HAP-1 (cell line): ENCODE results near the gene ANK3.
"Not testable (repeated sequence)": the region's sequence is repeated elsewhere in the genome, so short reads cannot be mapped to it uniquely, and the experiment has no call there.

Experiments used
- DNase-seq, 2 experiments: peaks; one replicate each; pipeline ENCODE4 v3.0.0-alpha.2; 2016 to 2020; ENCODE audit warnings: low spot score in 2 of 2
- H3K27me3 ChIP-seq: fragments of 250-450 bp; sonication (Bioruptor Pico); 2 replicates; pipeline ENCODE4 v1.5.1; 2020; ENCODE audit warnings: low read depth, mild to moderate bottlenecking, moderate library complexity
- H3K36me3 ChIP-seq: fragments of 250-450 bp; sonication (Bioruptor Pico); replicated peaks from 2 replicates; pipeline ENCODE4 v1.5.1; 2020; ENCODE audit warnings: mild to moderate bottlenecking
- H3K4me1 ChIP-seq: fragments of 250-450 bp; sonication (Bioruptor Pico); 2 replicates; pipeline ENCODE4 v1.5.1; 2020; ENCODE audit warnings: mild to moderate bottlenecking
- H3K4me3 ChIP-seq: fragments of 250-450 bp; sonication (Bioruptor Pico); 2 replicates; pipeline ENCODE4 v1.5.1; 2020; ENCODE audit warnings: mild to moderate bottlenecking, moderate library complexity
- H3K9me3 ChIP-seq: fragments of 250-450 bp; sonication (Bioruptor Pico); 2 replicates; pipeline ENCODE4 v1.5.1; 2020; ENCODE audit warnings: mild to moderate bottlenecking, moderate library complexity
- in situ Hi-C: fragments of 300-500 bp; cut with MboI; formaldehyde crosslinking; loops from 3 replicates; pipeline ENCODE4 v1.14.3; 2020; ENCODE audit warnings: low sequenced_read_pairs, inconsistent platforms, mixed read lengths

Gene ANK3

GRCh38 chr10:60069311-60069710 is 320.4 kb downstream of the ANK3 start:
- H3K4me3 ChIP-seq, result no peak overlapping the region
- no peaks in the 10 kb centered on the region for H3K36me3 ChIP-seq
- DNase-seq, result no peak
- in situ Hi-C loops, result no loop called here
- no peaks in the 10 kb centered on the region for H3K9me3 ChIP-seq
- H3K27me3 ChIP-seq, result no peaks in the 10 kb centered on the region
- H3K4me1 ChIP-seq, result no peaks in the 10 kb centered on the region

- no peaks in the 10 kb centered on the region for H3K36me3 ChIP-seq
- H3K27me3 ChIP-seq, result no peaks in the 10 kb centered on the region
- in situ Hi-C loops, result no loop called here
- no peak overlapping the region for H3K4me3 ChIP-seq
- no peak for DNase-seq
- H3K4me1 ChIP-seq, result no peaks in the 10 kb centered on the region
- no peaks in the 10 kb centered on the region for H3K9me3 ChIP-seq
Observed at GRCh38 chr10:60050366-60050765, 339.3 kb downstream of the ANK3 start.

GRCh38 chr10:60048091-60048501 is 341.6 kb downstream of the ANK3 start:
- H3K36me3 ChIP-seq, result no peaks in the 10 kb centered on the region
- DNase-seq, result peak; percentile 15 to 43
- H3K4me3 ChIP-seq, result no peak overlapping the region
- in situ Hi-C loops, result loop anchor here (25.0 kb wide), 1 partner anchor 211 kb away; no protein-coding TSS in a partner anchor
- H3K9me3 ChIP-seq, result no peaks in the 10 kb centered on the region
- no peaks in the 10 kb centered on the region for H3K27me3 ChIP-seq
- no peaks in the 10 kb centered on the region for H3K4me1 ChIP-seq

GRCh38 chr10:60045571-60045970 is 344.1 kb downstream of the ANK3 start:
- Histone ChIP-seq H3K4me1 (no peaks in the 10 kb centered on the region), H3K9me3 (no peaks in the 10 kb centered on the region), H3K4me3 (no peak overlapping the region), H3K36me3 (no peaks in the 10 kb centered on the region), H3K27me3 (no peaks in the 10 kb centered on the region)
- in situ Hi-C loops, result loop anchor here (25.0 kb wide), 1 partner anchor 208 kb away; no protein-coding TSS in a partner anchor
- no peak for DNase-seq

- Histone ChIP-seq H3K36me3 (no peaks in the 10 kb centered on the region), H3K4me3 (no peak overlapping the region), H3K9me3 (no peaks in the 10 kb centered on the region), H3K4me1 (no peaks in the 10 kb centered on the region), H3K27me3 (no peaks in the 10 kb centered on the region)
- no peak for DNase-seq
- in situ Hi-C loops, result loop anchor here (25.0 kb wide), 1 partner anchor 208 kb away; no protein-coding TSS in a partner anchor
Observed at GRCh38 chr10:60044971-60045370, 344.7 kb downstream of the ANK3 start.

GRCh38 chr10:60044242-60044641 is 345.4 kb downstream of the ANK3 start:
- Histone ChIP-seq H3K27me3 (no peaks in the 10 kb centered on the region), H3K4me3 (no peak overlapping the region), H3K9me3 (no peaks in the 10 kb centered on the region), H3K4me1 (no peaks in the 10 kb centered on the region), H3K36me3 (no peaks in the 10 kb centered on the region)
- DNase-seq, result no peak
- in situ Hi-C loops, result loop anchor here (25.0 kb wide), 1 partner anchor 207 kb away; no protein-coding TSS in a partner anchor

GRCh38 chr10:60043561-60044241 is 346.0 kb downstream of the ANK3 start:
- Histone ChIP-seq H3K4me1 (no peaks in the 10 kb centered on the region), H3K27me3 (no peaks in the 10 kb centered on the region), H3K36me3 (no peaks in the 10 kb centered on the region), H3K9me3 (no peaks in the 10 kb centered on the region), H3K4me3 (no peak overlapping the region)
- in situ Hi-C loops, result loop anchor here (25.0 kb wide), 1 partner anchor 206 kb away; no protein-coding TSS in a partner anchor
- no peak for DNase-seq

GRCh38 chr10:60042914-60043313 is 346.8 kb downstream of the ANK3 start:
- Histone ChIP-seq H3K36me3 (no peaks in the 10 kb centered on the region), H3K27me3 (no peaks in the 10 kb centered on the region), H3K9me3 (no peaks in the 10 kb centered on the region), H3K4me3 (no peak overlapping the region), H3K4me1 (no peaks in the 10 kb centered on the region)
- in situ Hi-C loops, result loop anchor here (25.0 kb wide), 1 partner anchor 206 kb away; no protein-coding TSS in a partner anchor
- no peak for DNase-seq

- Histone ChIP-seq H3K4me1 (no peaks in the 10 kb centered on the region), H3K4me3 (no peak overlapping the region), H3K27me3 (no peaks in the 10 kb centered on the region), H3K9me3 (no peaks in the 10 kb centered on the region), H3K36me3 (no peaks in the 10 kb centered on the region)
- in situ Hi-C loops, result loop anchor here (25.0 kb wide), 1 partner anchor 205 kb away; no protein-coding TSS in a partner anchor
- DNase-seq, result no peak
Observed at GRCh38 chr10:60042262-60042661, 347.4 kb downstream of the ANK3 start.

- Histone ChIP-seq H3K9me3 (no peaks in the 10 kb centered on the region), H3K36me3 (no peaks in the 10 kb centered on the region), H3K27me3 (no peaks in the 10 kb centered on the region), H3K4me1 (no peaks in the 10 kb centered on the region), H3K4me3 (no peak overlapping the region)
- DNase-seq, result no peak
- in situ Hi-C loops, result loop anchor here (25.0 kb wide), 1 partner anchor 204 kb away; no protein-coding TSS in a partner anchor
Observed at GRCh38 chr10:60041489-60042133, 348.1 kb downstream of the ANK3 start.

- H3K4me1 ChIP-seq, result no peaks in the 10 kb centered on the region
- no peaks in the 10 kb centered on the region for H3K27me3 ChIP-seq
- no peaks in the 10 kb centered on the region for H3K36me3 ChIP-seq
- in situ Hi-C loops, result loop anchor here (25.0 kb wide), 1 partner anchor 203 kb away; no protein-coding TSS in a partner anchor
- H3K4me3 ChIP-seq, result no peak overlapping the region
- no peak for DNase-seq
- no peaks in the 10 kb centered on the region for H3K9me3 ChIP-seq
Observed at GRCh38 chr10:60040014-60040662, 349.5 kb downstream of the ANK3 start.

GRCh38 chr10:60035984-60036383 is 353.7 kb downstream of the ANK3 start:
- DNase-seq, result no peak
- in situ Hi-C loops, result loop anchor here (10.0 to 25.0 kb wide), 2 partner anchors 199 to 411 kb away; no protein-coding TSS in a partner anchor

GRCh38 chr10:60035375-60035774 is 354.3 kb downstream of the ANK3 start:
- not testable (repeated sequence) for H3K4me3 ChIP-seq, DNase-seq, H3K27me3 ChIP-seq, H3K4me1 ChIP-seq, H3K9me3 ChIP-seq, H3K36me3 ChIP-seq
- in situ Hi-C loops, result loop anchor here (10.0 to 25.0 kb wide), 2 partner anchors 198 to 411 kb away; no protein-coding TSS in a partner anchor

More at GRCh38 chr10:60035984-60036383, 353.7 kb downstream of the ANK3 start:
- Histone ChIP-seq H3K4me1 (no peaks in the 10 kb centered on the region), H3K4me3 (no peak overlapping the region), H3K9me3 (no peaks in the 10 kb centered on the region), H3K36me3 (no peaks in the 10 kb centered on the region), H3K27me3 (no peaks in the 10 kb centered on the region)
